ENCODE data around the gene TJP1. TPM values are rescaled to one million over a fixed set of nuclear protein-coding genes. Genes with fewer than 3 reads are reported as not detected.
A peak's percentile ranks its signal among the peaks of the same experiment; 100 is the strongest.
"Not testable (repeated sequence)": the region's sequence is repeated elsewhere in the genome, so short reads cannot be mapped to it uniquely, and the experiment has no call there.

Gene TJP1
- total RNA-seq, 2 donors from 2014 or later: 86.9 to 110 TPM

DNA sequence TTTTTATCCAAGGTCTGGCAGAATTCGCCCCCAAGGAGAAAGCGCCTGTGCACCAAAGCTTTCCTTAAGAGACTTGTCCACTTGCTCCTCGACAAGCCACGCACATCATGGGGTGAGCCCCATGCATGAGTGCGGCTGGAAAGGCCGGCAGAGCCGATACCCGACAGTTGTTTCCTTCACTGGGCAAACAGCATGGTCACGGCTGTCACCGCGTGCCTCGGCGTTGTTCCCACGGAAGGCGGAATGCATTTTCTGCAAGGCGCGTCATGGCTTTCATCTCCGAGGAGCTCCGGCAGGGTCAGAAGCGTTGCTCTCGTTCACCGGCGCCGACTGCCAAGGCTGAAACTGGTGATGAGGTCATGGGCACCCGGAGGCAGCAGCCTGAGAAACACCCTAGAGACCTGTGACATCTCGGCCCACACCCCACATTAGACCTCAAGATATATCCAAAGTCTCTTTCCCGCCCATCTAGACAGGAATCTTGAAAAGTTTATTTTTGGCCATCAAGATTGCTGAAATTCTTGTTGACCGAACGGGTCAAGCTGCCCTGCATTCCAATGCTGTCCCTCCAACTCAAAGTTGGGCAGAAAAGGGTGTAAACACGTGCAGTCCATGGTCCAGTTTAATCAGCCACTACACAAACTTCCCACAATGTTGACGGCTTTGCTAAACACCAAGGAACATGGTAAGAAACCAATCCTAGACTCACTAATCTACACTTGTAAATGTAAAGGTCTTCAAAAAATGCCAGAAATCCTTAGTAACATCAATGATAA, 604 bp upstream of the TJP1 start:
- peak; percentile 82 for DNase-seq (ENCODE audit: low spot score)
- H3K36me3 ChIP-seq: no peaks in the 10 kb centered on the region
- peak overlapping the region; percentile 96 to 98 for H3K27ac ChIP-seq
- TF ChIP-seq, protein P1, sequence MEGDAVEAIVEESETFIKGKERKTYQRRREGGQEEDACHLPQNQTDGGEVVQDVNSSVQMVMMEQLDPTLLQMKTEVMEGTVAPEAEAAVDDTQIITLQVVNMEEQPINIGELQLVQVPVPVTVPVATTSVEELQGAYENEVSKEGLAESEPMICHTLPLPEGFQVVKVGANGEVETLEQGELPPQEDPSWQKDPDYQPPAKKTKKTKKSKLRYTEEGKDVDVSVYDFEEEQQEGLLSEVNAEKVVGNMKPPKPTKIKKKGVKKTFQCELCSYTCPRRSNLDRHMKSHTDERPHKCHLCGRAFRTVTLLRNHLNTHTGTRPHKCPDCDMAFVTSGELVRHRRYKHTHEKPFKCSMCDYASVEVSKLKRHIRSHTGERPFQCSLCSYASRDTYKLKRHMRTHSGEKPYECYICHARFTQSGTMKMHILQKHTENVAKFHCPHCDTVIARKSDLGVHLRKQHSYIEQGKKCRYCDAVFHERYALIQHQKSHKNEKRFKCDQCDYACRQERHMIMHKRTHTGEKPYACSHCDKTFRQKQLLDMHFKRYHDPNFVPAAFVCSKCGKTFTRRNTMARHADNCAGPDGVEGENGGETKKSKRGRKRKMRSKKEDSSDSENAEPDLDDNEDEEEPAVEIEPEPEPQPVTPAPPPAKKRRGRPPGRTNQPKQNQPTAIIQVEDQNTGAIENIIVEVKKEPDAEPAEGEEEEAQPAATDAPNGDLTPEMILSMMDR (IDR thresholded peaks at IDR 0.05): no peak
- H3K9me3 ChIP-seq: no peaks in the 10 kb centered on the region
- no peaks in the 10 kb centered on the region for H3K27me3 ChIP-seq
- peak overlapping the region; percentile 73 for H3K4me3 ChIP-seq
- peaks cover 0 to 48% of the 10 kb centered on the region in 2 donors for H3K4me1 ChIP-seq

DNA sequence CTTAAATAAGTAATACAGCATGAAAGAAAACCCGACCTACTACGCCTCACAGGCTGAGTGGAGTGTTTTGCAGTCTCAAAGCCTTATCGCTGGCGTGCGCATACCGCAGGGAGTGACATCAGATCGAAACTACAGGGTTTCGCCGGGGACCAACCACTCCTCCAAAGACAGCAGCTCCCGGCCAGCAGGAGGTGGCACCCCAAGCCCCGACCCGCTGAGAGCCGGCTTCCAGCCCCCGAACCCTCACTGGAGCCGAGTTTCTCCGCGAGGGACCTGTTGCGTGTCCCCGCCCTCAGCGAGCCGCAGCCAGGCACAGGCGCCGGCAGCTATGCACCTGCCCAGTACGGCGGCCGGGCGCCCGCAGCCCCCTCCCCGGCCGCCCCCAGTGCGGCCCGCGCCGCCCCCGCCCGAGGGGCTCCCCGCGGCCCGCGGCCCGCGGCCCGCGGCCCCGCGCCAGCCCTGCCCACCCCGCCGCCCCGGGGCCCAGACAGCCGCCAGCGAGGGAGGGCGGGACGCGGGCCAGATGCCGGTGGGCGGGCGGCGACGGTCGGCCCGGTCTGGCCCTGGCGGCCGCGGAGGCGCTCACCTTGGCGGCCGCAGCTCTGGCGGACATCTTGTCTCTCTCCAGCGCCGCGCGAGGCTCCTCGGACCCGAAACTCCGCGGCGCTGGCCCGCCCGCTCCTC, 710 bp downstream of the TJP1 start:
- Histone ChIP-seq H3K4me3 (peak overlapping the region; percentile 73), H3K36me3 (no peaks in the 10 kb centered on the region), H3K27ac (peak overlapping the region; percentile 96 to 98), H3K4me1 (peaks cover 0 to 44% of the 10 kb centered on the region in 2 donors), H3K27me3 (no peaks in the 10 kb centered on the region), H3K9me3 (no peaks in the 10 kb centered on the region)
- TF ChIP-seq, protein P1 (IDR thresholded peaks at IDR 0.05): peak in 1 of 2 donors; percentile 29
- peak; percentile 84 for DNase-seq (ENCODE audit: low spot score)

DNA sequence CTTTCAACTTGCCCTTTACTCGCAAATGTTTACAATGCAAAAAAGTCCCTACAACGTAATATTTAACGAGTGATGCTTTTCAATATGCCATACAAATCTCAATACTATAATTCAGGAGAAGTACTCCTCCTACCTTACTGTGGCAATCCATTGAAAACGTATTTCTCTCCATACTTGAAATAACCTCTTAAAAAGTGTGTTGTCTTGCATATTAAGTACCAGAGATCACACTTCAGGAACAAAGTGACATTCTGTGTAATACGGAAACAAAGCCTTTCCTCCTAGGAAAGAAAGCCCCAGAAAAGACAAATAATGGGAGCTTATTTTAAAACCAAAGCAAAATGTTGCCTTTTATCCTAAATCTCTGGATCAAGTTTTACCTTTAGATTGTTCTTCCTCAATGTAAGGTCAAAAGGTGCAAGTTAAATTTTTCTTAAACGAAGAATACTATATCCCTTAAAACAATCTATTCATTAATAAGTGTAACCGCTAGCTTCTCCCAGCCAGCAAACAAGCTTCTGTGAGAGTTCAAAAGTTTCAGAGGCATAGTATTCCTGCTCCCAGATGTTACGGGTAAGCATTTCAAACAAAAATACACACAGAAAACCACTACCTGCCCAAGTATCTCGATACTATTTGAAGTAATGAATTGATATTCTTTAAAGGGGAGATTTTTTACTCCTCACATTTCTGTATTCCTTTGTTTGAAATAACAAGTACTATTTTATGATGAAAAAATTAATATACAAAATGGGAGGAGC, 1.7 kb downstream of the TJP1 start:
- TF ChIP-seq, protein P1 (IDR thresholded peaks at IDR 0.05): no peak
- no peaks in the 10 kb centered on the region for H3K9me3 ChIP-seq
- peak overlapping the region; percentile 96 to 98 for H3K27ac ChIP-seq
- H3K36me3 ChIP-seq: no peaks in the 10 kb centered on the region
- peaks cover 0 to 53% of the 10 kb centered on the region in 2 donors for H3K4me1 ChIP-seq
- peak overlapping the region; percentile 73 for H3K4me3 ChIP-seq
- no peaks in the 10 kb centered on the region for H3K27me3 ChIP-seq
- no peak for DNase-seq (ENCODE audit: low spot score)

DNA sequence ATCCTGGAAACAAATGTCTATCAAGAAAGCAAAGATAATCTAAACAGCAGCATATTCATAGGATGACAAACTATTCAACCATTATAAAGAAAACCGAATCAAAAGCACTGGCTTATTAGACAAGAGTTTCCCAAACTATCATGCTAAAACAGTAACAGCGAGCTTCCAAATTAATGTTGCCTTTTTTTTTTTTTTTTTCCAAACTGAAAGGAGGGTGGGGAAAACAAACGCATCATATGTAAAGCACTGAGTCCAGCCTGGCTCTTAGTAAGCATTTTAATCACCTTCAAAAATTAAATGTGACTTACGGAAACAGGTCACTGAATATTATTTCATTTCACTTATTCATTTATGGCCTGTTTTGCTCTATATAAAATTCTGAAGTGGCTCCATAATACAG, 2.3 kb downstream of the TJP1 start:
- Histone ChIP-seq H3K27ac (peak overlapping the region; percentile 96 to 98), H3K4me1 (peaks cover 0 to 57% of the 10 kb centered on the region in 2 donors), H3K36me3 (no peaks in the 10 kb centered on the region), H3K9me3 (no peaks in the 10 kb centered on the region), H3K4me3 (peak overlapping the region; percentile 73), H3K27me3 (no peaks in the 10 kb centered on the region)
- DNase-seq (ENCODE audit: low spot score): no peak
- TF ChIP-seq, protein P1 (IDR thresholded peaks at IDR 0.05): no peak

DNA sequence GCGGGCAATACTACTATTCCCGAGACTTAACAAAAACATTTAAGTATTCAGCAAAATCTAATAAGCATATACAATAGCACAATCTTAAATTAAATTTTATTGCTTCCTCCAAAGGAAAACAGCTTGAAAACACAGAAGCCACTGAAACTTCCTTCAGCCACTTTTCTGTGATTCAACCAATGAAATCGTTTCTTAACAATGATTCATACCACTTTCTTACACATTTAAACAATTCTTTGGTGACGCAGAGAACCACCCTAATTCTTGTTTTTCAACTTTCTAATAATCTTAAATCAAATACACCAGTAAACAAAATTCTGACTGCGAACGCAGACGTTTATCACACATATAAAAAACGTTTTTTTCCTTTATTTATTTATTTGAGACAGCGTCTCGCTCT, 4.1 kb downstream of the TJP1 start:
- Histone ChIP-seq H3K9me3 (no peaks in the 10 kb centered on the region), H3K36me3 (no peaks in the 10 kb centered on the region), H3K4me1 (peaks cover 0 to 69% of the 10 kb centered on the region in 2 donors), H3K27me3 (no peaks in the 10 kb centered on the region), H3K27ac (no peak overlapping the region), H3K4me3 (no peak overlapping the region)
- TF ChIP-seq, protein P1 (IDR thresholded peaks at IDR 0.05): no peak
- DNase-seq (ENCODE audit: low spot score): no peak

DNA sequence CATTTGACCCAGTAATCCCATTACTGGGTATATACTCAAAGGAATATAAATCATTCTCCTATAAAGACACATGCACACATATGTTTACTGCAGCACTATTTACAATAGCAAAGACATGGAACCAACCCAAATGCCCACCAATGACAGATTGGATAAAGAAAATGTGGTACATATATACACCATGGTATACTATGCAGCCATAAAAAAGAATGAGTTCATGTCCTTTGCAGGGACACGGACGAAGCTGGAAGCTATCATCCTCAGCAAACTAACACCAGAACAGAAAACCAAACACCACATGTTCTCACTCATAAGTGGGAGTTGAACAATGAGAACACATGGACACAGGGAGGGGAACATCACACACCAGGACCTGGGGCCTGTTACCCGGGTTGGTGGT, 4.8 kb downstream of the TJP1 start:
- not testable (repeated sequence) for H3K4me3 ChIP-seq; H3K36me3 ChIP-seq; H3K27me3 ChIP-seq; DNase-seq (ENCODE audit: low spot score); H3K27ac ChIP-seq; H3K9me3 ChIP-seq
- H3K4me1 ChIP-seq: peaks cover 0 to 71% of the 10 kb centered on the region in 2 donors

Measured in right atrium auricular region (tissue), 2 donors.